Panc1 (cell line): ENCODE measurements around the gene AGFG1.

Source experiments
- POLR2AphosphoS5 ChIP-seq: IDR thresholded peaks from 2 replicates; pipeline ENCODE4 v1.6.1; 2012; ENCODE audit warnings: mild to moderate bottlenecking, low read depth, low read length, moderate library complexity
- SIN3A ChIP-seq: IDR thresholded peaks from 2 replicates; pipeline ENCODE4 v1.6.1; 2012; ENCODE audit warnings: low read depth, mild to moderate bottlenecking, low read length, moderate library complexity, borderline replicate concordance; ENCODE audit not compliant: insufficient read depth
- TF ChIP-seq, protein P1 (sequence below): fragments of 450-650 bp; IDR thresholded peaks from 2 replicates; pipeline ENCODE4 v1.5.1; 2017; ENCODE audit warnings: mild to moderate bottlenecking
- TF ChIP-seq, protein P2 (sequence below), 2 experiments: IDR thresholded peaks; 2 replicates each; pipeline ENCODE4 v1.6.1; 2011 to 2012; ENCODE audit warnings: low read depth in 2 of 2, control low read depth in 1 of 2, low read length in 1 of 2, mild to moderate bottlenecking in 1 of 2, moderate library complexity in 1 of 2; ENCODE audit not compliant: insufficient read depth in 1 of 2

DNA sequence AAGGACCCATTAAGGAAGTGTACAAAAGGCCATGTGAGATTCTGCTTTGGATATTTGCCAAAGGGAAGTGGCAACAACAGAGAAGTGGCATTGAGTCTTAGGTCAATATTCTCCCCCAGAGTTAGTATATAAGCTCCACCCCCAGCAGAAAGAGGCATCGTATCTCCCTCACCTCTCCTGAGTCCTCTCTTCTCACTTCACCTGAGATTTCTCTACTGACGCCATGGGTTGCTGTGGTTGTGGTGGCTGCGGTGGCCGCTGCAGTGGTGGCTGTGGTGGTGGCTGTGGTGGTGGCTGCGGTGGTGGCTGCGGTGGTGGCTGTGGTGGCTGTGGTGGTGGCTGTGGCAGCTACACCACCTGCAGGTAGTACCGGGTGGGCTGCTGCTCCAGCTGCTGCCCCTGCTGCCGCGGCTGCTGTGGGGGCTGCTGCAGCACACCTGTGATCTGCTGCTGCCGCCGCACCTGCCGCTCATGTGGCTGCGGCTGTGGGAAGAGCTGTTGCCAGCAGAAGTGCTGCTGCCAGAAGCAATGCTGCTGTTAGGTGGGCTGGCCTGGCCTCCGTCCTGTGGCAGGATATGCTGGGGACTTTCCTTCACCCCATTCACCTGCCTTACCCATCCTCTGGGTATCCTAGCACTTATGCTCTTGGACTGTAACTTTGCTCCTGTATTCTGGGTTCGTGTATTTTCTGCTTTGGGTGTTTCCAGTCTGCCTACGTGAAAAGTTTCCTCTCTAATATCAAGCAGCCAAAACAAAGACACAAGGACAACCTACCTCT, 136.8 kb downstream of the AGFG1 start:
- TF ChIP-seq, protein P1, sequence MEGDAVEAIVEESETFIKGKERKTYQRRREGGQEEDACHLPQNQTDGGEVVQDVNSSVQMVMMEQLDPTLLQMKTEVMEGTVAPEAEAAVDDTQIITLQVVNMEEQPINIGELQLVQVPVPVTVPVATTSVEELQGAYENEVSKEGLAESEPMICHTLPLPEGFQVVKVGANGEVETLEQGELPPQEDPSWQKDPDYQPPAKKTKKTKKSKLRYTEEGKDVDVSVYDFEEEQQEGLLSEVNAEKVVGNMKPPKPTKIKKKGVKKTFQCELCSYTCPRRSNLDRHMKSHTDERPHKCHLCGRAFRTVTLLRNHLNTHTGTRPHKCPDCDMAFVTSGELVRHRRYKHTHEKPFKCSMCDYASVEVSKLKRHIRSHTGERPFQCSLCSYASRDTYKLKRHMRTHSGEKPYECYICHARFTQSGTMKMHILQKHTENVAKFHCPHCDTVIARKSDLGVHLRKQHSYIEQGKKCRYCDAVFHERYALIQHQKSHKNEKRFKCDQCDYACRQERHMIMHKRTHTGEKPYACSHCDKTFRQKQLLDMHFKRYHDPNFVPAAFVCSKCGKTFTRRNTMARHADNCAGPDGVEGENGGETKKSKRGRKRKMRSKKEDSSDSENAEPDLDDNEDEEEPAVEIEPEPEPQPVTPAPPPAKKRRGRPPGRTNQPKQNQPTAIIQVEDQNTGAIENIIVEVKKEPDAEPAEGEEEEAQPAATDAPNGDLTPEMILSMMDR, result no peak
- TF ChIP-seq SIN3A (no peak), POLR2AphosphoS5 (no peak)
- TF ChIP-seq, protein P2, sequence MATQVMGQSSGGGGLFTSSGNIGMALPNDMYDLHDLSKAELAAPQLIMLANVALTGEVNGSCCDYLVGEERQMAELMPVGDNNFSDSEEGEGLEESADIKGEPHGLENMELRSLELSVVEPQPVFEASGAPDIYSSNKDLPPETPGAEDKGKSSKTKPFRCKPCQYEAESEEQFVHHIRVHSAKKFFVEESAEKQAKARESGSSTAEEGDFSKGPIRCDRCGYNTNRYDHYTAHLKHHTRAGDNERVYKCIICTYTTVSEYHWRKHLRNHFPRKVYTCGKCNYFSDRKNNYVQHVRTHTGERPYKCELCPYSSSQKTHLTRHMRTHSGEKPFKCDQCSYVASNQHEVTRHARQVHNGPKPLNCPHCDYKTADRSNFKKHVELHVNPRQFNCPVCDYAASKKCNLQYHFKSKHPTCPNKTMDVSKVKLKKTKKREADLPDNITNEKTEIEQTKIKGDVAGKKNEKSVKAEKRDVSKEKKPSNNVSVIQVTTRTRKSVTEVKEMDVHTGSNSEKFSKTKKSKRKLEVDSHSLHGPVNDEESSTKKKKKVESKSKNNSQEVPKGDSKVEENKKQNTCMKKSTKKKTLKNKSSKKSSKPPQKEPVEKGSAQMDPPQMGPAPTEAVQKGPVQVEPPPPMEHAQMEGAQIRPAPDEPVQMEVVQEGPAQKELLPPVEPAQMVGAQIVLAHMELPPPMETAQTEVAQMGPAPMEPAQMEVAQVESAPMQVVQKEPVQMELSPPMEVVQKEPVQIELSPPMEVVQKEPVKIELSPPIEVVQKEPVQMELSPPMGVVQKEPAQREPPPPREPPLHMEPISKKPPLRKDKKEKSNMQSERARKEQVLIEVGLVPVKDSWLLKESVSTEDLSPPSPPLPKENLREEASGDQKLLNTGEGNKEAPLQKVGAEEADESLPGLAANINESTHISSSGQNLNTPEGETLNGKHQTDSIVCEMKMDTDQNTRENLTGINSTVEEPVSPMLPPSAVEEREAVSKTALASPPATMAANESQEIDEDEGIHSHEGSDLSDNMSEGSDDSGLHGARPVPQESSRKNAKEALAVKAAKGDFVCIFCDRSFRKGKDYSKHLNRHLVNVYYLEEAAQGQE (IDR thresholded peaks at IDR 0.05; ENCODE audit: insufficient read depth in 1 of 2, low read depth in 2 of 2, low read length in 1 of 2), result no peak
